ENCODE measurements around the gene GJA3. TPM values are rescaled to one million over a fixed set of nuclear protein-coding genes. Genes with fewer than 3 reads are reported as not detected.

The GJA3 gene
- total and polyA plus RNA-seq, 9 of the 15 experiments (the other 6 are each of a cell fraction or from before 2014, with no cell fraction given): 0.03 to 0.13 (median 0.04) TPM; not detected in 4

GRCh38 chr13:20188667-20189553, 28.1 kb upstream of the GJA3 start (continued):
- TF ChIP-seq SP2 (IDR thresholded peaks at IDR 0.05; ENCODE audit: extremely low read depth, low read depth, low read length, poor library complexity, severe bottlenecking): no peak
- TF ChIP-seq POLR2B (IDR thresholded peaks at IDR 0.05; ENCODE audit: low read depth, partially characterized antibody): no peak
- no peak for TF ChIP-seq E2F5 (CRISPR knock-in tag; IDR thresholded peaks at IDR 0.05)
- TF ChIP-seq YY1 (IDR thresholded peaks at IDR 0.05; ENCODE audit: borderline replicate concordance in 1 of 3, control insufficient read depth in 1 of 3, extremely low read depth in 1 of 3, insufficient read depth in 3 of 3, insufficient read length in 1 of 3, insufficient replicate concordance in 2 of 3, low read depth in 1 of 3, low read length in 2 of 3): no peak
- no peak for TF ChIP-seq MEIS2 (IDR thresholded peaks at IDR 0.05; ENCODE audit: partially characterized antibody)
- TF ChIP-seq MBD1 (CRISPR knock-in tag; IDR thresholded peaks at IDR 0.05): no peak
- no peak for TF ChIP-seq ZEB2 (IDR thresholded peaks at IDR 0.05)
- no peak for TF ChIP-seq CHAMP1 (IDR thresholded peaks at IDR 0.05)
- no peak for TF ChIP-seq RNF219 (CRISPR knock-in tag; IDR thresholded peaks at IDR 0.05)
- no peak for TF ChIP-seq MIER1 (IDR thresholded peaks at IDR 0.05; ENCODE audit: low read depth)
- TF ChIP-seq ATF7 (IDR thresholded peaks at IDR 0.05): no peak
- TF ChIP-seq ZNF175 (CRISPR knock-in tag; IDR thresholded peaks at IDR 0.05; ENCODE audit: low read depth): no peak
- no peak for TF ChIP-seq TOE1 (IDR thresholded peaks at IDR 0.05; ENCODE audit: borderline replicate concordance)
- TF ChIP-seq TOE1 (CRISPR knock-in tag; IDR thresholded peaks at IDR 0.05; ENCODE audit: borderline replicate concordance, low read depth): no peak
- TF ChIP-seq CCAR2 (IDR thresholded peaks at IDR 0.05; ENCODE audit: low read depth, low read length): no peak
- TF ChIP-seq ZNF717 (CRISPR knock-in tag; IDR thresholded peaks at IDR 0.05): no peak
- TF ChIP-seq RCOR1 (IDR thresholded peaks at IDR 0.05; ENCODE audit: borderline replicate concordance in 1 of 2, low read depth in 2 of 2, low read length in 2 of 2): 0 out of 4 replicates have a peak, but pooled peaks of 1 of the 2 experiments have one; percentile 12
- no peak for TF ChIP-seq ATF4 (CRISPR knock-in tag; IDR thresholded peaks at IDR 0.05)
